Mucosa of gallbladder (tissue), 1 donor: ENCODE results near the gene HAVCR2. TPM values are rescaled to one million over a fixed set of nuclear protein-coding genes. Genes with fewer than 3 reads are reported as not detected.

Experiments used
- DNase-seq: peaks from one replicate; pipeline ENCODE4 v3.0.0-alpha.2; 2020; ENCODE audit warnings: low spot score
- total RNA-seq: library from RNA; stranded (reverse); gene quantifications from one replicate; pipeline ENCODE4 v1.2.1, GENCODE V29; 2021
- donor health status: DM: no; HTN: no; CAD: no.

Gene HAVCR2
- total RNA-seq = 9.6 TPM

DNA sequence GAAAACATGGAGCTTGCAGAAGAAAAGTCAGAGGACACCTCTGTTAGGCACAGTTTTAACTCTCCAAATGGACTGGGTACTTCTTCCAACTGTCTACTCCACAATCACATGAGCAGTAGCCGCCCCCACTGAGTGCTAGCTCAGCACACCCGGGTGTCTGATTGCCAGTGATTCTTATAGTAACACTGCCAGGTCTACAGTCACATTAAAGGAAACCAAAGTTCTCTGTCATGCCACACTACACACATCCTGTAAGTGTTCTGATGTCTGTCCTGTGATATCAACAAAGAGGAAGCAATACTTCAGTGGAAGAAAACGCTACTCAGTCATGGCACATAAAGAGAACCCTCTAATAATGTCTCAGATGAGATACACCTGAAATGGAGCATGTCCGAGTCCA lies at the start of gene HAVCR2:
Gene HAVCR2 (minus strand): TSS at position 69 of the 400 bp plus-strand sequence. CDS start 61 bp downstream, at position 8.
- DNase-seq = peak; percentile 47

DNA sequence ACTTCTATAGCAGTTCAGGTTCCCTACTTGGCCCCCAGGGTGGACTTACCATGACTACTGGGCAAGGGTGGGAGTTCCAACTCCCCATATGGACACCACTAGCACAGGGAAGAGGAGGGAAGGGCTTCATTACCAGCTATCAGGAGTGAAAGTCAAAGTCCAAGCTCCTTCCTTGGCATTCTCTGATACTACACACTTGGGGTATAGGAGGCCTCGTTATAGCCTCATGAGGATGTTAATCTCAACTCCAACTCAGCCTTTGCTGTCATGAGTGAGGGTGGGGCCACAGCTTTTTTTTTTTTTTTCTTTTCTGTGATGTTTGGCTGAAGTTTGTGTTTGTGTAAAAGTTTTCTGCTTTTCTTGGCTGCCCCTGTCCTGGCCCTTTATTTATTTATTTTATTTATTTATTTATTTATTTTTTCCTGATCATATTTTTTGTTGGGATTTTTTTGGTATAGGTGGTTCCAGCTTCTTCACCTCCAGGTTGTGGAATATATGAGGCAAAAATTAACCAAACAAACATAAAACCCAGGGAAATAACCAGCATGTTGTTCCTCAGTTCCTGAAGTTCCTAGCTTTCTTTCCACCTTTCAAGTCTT lies 48.5 kb upstream of the HAVCR2 start:
- no peak for DNase-seq

DNA sequence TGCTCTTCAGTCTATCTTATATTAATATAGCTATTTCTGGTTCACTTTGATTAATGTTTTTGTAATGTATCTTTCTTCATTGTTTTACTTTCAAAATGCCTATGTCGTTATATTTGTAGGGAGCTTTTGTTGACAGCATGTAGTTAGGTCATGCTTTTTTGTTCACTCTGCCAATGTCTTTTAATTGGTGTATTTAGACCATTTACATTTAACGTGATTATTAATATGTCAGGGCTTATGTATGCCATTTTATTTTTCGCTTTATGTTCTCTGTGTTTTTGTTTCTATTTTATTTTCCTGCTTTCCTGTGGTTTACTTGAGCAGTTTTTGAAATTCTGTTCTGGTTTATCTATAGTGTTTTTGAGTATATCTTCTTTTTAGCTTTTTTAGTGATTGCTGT lies 46.5 kb upstream of the HAVCR2 start:
- no peak for DNase-seq

DNA sequence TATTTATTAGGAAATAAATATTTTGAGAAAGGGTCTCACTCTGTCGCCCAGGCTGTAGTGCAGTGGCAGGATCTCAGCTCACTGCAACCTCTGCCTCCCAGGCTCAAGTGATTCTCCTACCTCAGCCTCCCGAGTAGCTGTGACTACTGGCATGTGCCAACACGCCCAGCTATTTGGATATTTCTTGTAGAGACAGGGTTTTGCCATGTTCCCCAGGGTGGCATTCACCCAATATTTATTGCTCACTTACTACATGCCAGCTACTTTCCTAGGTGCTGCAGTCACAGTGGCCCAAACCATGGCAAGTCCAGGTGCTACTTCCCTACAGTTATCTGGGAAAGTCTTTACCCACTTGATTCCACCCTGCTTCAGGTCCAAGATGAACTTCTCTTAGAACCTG lies 42.2 kb upstream of the HAVCR2 start:
- no peak for DNase-seq

DNA sequence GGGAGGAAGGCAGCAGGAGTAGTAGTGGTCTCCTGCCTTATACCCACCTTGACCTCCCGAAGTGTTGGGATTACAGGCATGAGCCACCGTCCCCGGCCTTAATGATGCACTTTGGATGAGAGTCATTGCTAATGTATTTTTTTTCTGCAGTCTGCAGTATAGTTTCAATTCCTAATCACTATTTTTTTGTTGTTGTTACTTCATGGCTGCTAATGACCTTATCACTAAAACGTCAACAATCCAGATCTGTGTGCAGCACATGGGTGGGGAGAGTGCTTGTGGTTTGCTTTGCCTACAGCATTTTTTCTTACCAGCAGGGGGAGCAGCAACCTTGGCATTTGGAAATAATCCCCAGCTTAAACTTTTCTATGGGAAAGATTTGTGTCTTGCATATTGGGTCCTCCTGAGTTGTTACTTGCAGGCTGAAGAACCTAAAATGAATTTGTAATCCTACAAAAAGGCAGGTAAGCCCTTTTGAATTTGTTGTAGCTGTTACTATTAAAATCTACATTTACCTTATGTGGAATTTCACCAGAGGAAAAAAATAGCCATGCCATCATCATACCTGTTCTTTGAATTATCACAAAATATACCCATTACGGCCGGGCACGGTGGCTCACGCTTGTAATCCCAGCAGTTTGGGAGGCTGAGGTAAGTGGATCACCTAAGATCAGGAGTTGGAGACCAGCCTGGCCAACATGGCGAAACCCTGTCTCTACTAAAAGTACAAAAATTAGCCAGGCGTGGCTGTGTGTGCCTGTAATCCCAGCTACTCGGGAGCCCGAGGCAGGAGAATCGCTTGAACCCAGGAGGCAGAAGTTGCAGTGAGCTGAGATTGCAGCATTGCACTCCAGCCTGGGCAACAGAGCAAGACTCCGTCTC lies 40.1 kb upstream of the HAVCR2 start:
- DNase-seq = peak; percentile 78

DNA sequence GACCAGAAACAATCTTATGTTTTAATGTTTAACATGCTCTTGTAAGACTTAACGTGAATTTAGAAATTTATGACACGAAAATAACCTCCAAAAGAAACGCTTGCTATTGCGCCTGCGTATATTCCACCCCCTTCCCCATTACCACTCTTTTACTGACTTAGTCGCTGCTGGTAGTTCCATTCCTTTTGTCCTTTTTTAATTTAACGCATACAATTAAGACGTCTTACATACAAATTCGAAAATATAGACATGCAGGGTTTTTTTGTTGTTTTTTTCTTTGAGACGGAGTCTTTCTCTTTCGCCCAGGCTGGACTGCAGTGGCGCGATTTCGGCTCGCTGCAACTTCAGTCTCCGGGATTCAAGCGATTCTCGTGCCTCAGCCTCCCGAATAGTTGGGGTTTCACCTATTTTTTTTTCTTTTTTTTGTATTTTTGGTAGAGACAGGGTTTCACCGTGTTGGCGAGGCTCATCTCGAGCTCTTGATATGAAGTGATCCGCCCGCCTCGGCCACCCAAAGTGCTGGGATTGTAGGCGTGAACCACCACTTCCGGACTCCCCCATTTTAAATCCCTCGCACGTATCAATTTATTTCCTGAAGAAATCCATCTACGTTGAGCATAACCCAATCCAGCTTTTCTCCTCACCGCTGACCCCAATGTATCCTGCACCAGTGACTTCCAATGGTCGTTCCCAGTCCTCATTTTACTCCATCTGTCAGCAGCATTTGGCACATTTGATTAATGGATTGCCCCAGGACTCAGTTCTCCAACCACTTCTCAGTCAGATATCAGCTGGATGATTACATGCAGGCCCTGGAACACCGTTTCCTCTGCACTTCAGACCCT lies 34.5 kb upstream of the HAVCR2 start:
- peak; percentile 45 for DNase-seq

DNA sequence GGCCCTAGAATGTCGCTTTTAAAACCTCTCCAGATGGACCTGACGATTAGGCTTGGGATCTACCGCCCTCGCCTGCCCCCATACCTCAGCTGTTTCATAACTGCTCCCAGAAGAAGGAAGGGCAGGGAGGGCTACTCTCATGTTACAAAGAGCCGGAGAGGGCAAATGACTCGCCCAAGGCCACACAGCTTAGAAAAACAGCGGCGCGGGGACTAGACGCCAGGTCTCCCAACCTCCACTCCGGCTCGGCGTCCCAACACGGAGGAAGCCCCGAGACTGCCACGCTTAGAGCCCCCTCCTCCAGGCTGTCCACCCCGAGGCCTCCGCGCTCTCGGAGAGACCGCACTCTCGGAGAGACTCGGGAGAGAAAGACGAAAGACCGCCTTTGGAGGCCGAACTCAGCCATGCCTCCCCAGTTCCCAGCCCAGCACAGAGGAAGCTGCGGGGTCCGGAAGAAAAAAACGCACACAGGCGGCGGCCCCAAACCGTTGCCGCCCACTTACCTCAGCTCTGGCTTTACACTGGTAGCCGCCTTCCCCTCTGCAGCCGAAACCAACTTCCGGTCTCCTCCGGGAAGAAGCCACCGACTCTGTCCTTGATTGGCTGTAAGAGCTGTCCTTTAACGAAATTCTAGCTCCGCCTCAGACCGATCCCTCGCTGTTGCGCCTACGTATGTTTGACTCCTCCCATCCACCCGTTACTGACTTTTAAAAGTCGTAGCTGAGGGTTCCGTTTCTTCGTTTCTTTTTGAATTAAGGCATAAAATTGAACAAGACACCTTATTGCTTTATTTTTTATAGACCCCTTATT lies 33.7 kb upstream of the HAVCR2 start, which contains the start of gene MED7:
Gene MED7 (minus strand): TSS at position 549 of the 810 bp plus-strand sequence. CDS start 3,434 bp downstream, outside the sequence.
- DNase-seq = peak; percentile 97

DNA sequence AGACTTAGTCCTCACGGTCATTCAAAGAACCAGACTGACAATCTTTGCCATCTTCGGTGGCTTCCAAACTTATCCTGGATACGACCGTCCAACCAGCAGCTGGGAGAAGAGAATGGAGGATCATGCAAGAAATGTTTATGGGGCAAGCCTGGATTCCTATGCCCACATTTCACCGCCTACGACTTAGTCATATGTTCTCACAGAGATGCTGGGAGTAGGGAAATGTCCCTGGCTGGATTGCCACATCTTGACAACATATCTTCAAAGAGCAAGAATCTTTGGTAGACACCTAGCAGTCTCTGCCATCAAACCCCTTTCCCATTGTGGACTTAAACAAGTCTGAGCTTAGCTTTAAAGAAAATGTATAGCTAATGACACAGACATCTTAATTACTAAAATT lies 28.8 kb upstream of the HAVCR2 start:
- DNase-seq = no peak

DNA sequence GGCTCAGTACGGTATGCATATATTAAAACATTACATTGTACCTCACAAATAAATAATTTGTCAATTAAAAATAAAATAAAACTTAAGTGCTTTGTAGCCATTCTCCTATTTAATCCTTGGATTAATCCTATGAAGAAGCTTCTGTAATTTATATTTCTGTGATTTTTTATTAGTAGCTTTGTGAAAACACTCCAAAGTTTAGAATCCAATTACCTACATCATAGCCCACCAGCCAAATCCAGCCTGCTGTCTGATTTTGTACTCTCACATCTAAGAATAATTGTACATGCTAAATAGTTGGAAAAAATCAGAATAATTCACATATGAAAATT lies 23.4 kb upstream of the HAVCR2 start:
- DNase-seq = no peak

DNA sequence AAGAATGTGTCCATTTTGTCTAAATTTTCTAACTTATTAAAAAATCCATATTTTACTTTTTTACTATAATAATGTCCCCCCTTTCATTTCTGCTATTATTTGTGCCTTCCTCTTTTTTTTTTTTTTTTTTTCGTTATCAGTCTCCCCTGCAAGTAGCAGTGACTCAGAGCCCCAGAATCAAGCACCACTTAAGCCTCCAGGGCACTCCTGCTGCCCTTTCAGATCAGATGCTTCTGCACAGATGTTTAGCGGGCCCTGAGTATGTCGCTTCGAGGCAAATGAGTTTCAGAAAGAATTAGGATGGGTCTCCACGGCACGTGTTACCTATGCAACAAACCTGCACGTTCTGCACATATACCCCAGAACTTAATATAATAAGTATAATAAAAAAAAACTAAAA lies 22.1 kb upstream of the HAVCR2 start:
- no peak for DNase-seq

DNA sequence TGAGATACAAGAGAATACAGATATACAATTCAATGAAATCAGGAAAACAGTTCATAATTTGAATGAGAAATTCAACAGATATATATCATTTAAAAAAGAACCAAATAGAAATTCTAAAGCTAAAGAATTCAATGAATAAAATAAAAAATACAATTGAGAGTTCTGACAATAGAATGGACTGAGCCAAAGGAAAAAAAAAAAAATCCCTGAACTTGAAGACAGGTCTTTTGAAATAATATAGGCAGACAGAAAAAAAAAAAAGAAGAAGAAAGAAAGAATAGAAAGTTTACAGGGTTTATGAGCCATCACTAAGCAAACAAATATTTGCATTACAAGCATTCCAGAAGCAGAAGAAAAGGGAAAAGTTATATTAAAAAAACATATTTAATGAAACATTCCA lies 12.9 kb upstream of the HAVCR2 start:
- no peak for DNase-seq

DNA sequence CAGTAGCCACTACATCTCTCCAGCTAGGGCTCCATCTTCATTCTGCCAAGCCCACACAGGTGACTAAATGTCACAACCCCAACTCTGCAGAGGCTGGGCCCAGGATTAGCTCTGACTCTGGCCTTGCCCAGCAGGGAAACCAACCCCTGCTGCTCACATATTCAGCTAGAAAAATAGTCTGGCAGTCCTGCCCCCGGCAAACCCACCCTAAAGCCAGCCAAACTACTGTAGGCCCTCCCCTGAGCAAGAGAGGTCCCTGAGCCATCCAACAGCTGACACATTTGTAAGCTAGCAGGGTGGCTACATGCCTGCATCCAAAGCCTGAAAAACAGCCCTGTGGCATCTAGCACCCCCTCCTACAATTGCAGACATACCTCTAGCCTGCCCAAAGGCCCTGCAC lies 11.3 kb upstream of the HAVCR2 start:
- no peak for DNase-seq

DNA sequence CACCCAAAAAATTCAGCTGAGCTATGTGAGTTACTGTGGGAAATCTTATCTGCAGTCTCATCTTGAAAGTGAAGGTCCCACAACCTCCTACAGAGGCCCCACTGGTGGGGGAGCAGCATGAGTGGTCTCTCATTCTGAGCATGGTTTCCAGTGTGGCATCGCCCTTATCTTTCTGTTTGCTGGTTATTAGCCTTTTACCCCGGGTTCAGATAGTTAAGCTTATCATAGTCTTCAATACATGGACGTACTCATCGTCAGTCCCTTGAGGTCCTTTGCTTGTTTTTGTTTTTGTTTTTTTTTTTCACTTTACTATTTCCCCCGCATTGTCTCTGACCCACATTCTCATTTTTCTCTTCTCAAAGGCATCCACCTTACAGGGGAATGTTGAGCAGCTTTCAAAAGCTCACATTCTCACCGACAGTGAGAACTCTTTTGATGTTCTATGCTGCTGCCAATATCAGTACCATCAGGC lies 7.7 kb upstream of the HAVCR2 start:
- no peak for DNase-seq

DNA sequence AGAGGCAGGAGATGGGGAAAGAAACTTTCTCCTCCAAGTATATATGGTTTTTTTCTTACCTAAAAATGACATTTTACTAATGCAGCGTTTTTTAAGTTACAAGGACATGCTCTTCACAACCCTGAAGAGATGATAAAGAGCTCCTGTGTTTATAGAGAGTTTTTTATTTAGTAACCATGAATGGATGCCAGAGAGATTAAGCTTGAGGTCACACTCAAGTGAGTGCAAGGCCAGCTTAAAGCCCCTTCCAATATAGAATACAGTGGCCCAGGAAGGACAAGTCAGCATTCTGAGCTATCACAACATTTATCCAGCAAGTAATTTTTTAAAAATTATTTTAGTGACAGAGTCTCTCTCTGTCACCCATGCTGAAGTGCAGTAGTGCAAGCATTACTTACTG lies 6.7 kb upstream of the HAVCR2 start:
- DNase-seq = no peak

DNA sequence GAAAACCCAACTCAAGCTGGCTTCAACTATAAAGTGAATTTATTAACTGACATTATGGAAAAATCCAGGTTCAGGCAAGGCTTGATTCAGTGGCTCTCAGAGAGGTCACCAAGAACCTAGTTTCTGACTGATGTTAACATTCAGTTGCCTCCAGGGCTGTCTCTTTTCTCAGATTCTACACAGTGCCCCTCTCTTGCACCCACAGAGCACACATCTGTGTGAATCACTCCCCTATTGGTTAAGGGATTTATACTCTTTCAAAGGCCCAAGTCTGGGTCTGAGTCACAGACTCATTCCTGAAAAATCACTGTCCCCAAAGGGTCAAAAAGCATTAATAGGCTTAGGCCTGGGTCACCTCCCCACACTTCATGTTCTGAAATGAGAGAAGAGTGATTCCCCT lies 6.2 kb upstream of the HAVCR2 start:
- no peak for DNase-seq

DNA sequence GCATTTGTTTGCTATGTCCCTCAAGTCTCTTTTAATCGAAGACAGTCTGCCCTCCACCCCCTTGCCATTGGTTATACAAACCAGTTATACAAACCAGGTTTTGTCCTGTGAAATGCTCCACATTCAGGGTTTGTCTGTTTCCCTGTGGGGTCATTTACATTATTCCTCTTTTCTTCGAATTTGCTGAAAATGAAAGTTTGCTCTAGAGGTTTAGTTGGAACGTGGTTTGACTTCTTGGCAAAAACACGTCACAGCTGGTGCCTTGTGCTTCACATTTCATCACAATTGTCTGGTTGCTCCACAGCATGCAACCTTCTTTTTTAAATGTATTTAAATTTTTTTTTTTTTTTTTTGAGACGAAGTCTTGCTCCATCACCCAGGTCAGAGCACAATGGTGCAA lies 4.2 kb upstream of the HAVCR2 start:
- DNase-seq = no peak

DNA sequence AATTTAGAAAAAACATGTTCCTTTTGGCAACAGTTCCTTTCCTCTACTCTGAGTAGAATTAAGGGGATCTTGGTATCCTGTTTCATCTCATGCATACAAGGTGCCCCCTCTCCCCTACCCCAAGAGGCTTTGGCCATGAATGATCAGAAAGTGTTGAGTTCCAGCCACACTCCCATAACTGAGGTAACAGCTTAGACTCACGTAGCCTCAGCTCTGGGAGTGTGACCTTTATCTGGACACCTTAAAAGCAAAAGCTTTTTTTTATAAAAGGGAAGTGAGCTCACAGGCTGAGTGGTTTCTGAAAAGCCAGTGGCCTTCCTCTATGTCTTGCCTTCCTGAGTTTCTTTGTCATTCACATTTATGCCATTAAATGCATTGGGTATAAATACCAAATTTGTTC lies 900 bp upstream of the HAVCR2 start:
- no peak for DNase-seq

DNA sequence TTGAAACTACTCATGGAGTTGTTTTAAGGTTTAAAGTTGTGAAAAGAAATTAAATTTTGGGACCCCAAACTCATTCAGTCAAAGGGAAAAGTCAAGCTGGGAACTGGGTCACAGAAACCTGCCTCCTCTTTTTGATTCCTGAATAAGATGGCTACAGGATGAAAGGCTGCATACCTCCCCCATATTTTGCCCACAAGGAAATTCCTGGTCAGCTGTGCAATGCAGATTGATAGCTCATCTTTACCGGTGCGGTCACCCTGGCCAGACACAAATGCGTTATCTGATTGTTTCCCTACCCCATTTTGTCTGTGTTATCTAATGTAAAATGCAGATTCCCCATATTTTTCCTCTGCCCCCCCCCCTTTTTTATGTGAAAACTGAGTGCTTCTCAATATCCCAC lies 1.3 kb downstream of the HAVCR2 start:
- DNase-seq = no peak

DNA sequence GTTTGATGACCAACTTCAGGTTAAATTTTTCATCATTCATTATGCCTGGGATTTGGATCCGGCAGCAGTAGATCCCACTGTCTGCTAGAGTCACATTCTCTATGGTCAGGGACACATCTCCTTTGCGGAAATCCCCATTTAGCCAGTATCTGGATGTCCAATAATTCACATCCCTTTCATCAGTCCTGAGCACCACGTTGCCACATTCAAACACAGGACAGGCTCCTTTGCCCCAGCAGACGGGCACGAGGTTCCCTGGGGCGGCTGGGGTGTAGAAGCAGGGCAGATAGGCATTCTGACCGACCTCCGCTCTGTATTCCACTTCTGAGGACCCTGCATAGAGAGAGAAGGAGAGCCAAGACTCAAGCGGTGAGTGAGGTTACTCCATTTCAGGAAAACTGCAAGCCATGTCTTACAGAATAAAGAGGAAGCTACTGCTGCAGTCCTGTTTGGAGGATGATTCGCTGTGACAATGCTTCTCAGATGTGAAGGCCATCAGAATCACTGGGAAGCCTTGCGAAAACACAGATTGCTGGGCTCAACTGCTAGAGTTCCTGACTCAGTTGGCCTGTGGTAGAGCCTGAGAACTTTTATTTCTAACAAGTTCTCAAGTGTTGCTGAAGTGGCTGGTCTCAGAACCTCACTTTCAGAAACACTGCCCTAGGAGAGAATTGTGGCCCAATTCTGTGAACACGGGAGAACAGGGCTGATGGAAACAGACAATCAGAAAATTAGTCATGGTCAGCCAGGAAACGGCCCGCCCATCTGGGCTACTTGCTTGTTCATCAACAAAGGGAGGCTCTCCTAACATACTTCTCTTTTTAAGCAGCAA lies 2.0 kb downstream of the HAVCR2 start:
- no peak for DNase-seq

DNA sequence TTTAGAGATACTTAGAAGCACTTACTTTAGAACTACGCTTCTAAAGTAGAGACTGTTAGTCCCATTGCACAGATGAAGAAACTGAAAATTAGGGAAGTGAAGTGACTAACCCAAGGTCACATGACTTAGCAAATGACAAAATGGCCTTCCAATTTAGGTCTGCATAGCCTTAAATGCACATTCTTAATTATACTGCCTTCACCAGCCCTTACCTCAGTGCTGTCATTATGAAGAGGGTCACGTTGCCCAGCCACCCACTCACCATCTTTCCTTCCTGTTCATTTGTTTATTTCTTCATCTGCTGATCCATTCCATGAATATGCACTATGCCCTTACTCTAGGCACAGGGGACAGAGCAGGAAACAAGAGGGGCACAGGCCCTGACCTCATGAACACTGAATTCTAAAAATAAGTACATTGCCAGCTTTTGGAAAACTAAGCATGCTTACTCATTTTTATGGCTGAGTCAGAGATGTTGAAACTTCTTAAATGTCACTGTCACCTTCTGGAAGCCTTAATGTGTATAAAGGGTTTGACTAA lies 8.6 kb downstream of the HAVCR2 start:
- DNase-seq = no peak
